ENCODE measurements around the gene APOL3.
A peak's percentile ranks its signal among the peaks of the same experiment; 100 is the strongest.
"Not testable (repeated sequence)": the region's sequence is repeated elsewhere in the genome, so short reads cannot be mapped to it uniquely, and the experiment has no call there.

APOL3 gene

DNA sequence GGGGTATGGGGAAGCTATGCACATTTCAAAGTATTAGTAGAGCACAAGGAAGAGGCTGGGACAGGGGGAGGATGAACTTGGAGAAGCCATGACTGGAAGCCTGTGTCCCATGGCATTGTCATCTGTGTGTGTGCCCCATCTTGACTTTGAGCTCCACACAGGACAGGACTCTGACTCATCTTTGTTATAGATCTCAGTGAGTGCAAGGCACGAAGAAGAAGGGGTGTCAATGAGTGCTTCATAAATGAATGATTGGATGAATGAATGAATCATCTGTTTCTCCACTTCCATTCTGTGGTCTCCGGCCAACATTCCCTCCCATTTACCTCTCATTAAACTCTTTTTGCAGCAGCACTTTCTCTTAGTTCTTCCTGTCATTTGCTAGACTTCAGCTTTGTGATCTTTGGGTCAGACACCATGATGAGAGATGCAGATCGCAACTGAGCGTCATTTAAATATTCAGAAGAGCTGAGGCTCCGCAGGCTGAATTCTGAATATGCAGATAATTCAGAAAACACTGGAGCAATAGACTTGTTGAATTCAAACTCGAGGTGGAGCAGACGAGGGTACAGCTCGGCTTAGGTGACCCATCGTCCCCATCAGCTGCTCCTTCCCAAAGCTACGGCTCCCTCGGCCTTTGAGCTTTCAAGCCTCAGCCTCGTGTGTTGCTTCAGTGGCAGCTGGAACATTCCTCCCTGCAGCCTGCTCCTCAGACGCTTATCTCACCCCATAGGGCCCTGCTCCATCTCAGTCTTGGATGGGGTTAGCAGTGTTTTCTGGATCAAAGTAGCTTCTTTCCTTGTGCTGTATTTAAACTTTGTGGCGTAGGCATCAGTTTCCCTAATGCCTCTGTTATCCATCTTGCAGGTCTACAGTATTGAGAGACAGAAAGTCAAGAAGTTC is 30.8 kb downstream of the APOL3 start:
- no peak for DNase-seq

DNA sequence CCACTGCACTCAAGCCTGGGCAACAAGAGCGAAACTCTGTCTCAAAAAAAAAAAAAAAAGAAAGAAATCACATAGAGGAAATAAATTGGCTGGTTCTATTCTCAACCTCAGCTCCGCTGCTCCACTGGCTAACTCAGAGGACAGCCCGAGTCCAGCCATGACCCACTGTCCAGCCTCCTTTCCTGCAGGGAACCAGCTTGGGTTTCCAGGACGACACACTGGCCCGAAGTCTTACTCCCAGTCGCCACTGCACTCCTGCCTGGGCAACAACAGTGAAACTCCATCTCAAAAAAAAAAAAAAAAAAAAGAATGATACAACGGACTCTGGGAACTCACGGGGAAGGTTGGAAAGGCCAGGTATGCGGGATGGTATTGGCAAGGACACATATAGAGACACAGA is 31.5 kb downstream of the APOL3 start:
- no peak for DNase-seq

DNA sequence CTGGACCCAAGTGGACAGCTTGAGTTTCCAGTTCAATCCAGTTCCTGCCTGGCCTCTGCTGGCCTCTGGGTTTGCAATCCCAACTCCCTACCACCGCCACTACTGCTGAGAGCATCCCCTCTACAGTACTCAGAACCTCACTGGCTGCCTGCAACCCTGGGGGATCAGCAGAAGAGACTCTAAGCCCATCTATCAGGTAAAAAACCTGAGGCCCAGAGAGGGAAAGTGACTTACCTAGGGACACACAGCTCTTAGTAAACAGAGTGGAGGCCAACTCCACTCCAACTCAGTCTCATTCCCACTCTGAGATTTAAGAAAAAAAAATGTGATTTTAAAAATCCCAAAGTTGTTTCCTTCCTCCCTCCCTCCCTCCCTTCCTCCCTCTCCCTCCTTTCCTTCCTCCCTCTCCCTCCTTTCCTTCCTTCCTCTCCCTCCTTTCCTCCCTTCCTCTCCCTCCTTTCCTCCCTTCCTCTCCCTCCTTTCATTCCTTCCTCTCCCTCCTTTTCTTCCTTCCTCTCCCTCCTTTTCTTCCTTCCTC is 34.5 kb downstream of the APOL3 start:
- DNase-seq = no peak

DNA sequence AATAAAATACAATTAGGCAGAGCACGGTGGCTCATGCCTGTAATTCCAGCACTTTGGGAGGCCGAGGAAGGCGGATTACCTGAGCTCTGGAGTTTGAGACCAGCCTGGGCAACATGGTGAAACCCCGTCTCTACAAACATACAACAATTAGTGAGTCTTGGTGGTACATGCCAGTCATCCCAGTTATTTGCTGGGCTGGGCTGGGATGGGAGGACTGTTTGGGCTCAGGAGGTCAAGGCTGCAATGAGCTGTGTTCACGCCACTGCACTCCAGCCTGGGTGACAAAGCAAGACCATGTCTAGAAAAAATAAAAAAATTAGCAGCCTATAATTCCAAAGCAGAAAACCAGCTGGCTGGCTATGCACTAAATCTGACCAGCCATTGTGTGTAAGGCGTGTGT is 35.1 kb downstream of the APOL3 start:
- no peak for DNase-seq

DNA sequence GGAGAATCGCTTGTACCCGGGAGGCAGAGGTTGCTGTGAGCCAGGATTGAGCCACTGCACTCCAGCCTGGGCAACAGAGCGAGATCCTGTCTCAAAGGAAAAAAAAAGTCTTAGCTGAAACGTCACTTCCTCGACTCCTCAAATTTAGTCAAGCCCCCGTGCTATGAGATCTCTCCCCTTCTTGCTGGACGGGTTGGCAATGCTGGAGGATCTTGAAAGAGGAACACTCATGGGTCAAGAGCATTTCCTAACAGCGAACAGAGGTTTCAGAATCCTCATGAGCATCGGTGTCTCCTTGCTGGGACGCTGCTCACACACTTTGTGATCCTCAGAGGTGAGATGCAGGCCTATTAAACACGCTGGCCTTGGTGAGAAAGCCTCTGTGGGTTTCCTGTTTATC is 35.9 kb downstream of the APOL3 start:
- no peak for DNase-seq

DNA sequence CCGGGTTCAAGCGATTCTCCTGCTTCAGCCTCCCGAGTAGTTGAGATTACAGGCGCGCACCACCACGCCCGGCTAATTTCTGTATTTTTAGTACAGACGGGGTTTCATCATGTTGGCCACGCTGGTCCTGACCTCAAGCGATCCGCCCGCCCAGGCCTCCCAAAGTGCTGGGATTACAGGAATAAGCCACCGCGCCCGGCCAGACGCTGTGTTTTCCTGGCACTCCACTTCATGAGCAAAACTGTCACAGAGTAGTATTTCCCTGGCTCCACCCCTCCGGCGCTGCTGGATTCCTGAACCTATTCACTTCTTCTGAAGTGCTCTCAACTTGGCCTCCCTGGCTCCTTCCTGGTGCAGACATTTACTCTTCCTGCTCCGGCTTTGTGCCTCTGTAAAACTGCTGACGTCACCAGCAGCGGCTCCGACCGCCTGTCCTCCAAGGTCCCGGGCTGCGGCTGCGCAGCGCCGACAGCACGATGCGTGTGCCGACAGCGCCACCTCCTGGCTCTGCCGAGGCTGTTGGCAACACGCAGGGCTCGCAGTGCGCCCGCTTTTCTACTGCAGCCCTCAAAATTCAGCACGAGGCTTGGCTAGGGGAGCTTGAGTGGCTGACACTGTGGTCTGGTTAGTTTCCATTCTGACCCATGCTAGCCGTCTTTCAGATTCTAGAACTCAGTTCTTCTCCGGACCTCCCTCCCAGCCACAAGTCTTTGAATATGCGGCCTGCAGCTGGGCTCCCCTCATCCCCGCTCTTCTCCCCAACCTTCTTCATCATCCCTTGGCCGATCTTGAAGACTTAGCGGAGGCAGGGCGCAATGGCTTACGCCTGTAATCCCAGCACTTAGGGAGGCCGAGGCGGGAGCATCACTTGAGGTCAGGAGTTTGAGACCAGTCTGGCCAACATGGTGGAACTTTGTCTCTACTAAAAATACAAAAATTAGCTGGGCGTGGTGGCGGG is 36.6 kb downstream of the APOL3 start:
- peak; percentile 74 for DNase-seq

DNA sequence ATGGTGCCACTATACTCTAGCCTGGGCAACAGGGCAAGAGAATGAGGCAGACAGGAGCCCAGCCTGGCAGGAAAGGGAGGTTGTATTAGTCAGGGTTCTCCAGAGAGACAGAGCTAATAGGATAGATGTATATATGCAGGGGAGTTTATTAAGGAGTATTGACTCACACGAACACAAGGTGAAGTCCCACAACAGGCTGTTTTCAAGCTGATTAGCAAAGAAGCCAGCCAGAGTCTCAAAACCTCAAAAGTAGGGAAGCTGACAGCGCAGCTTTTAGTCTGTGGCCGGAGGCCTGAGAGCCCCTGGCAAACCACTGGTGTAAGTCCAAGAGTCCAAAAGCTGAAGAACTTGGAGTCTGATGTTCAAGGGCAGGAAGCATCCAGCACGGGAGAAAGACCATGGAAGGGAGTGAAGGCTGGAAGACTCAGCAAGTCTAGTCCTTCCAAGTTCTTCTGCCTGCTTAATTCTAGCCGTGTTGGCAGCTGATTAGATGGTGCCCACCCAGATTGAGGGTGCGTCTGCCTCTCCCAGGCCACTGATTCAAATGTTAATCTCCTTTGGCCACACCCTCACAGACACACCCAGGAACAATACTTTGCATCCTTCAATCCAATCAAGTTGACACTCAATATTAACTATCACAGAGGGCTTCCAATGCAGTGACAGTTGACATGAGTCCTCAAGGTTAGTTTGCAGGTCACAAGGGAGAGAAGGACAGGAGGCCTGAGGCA is 39.8 kb downstream of the APOL3 start:
- not testable (repeated sequence) for DNase-seq

DNA sequence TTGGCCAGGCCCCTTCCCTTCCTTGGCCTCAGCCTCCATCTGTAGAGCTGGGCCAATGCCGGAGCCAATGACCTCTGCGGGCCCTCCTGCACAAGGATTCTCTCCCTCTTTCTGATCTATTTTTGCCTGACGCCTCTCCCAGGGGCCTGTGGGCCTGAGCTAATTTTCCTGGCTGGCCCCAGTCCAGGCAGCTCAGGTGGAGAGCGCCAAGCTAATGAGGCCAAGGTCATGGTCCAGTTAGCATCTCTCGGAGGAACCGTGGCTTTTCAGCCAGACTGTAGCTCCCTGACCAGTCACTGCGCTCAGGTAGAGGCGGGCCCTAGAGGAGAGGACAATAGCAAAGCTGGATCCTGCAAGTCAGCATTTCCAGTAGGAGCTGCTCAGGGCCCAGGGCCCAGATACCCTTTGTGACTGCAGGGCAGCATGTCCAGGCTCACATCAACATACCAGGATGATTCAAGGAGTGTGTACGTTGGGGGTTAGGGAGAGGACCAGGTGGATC is 43.5 kb downstream of the APOL3 start:
- DNase-seq = no peak

DNA sequence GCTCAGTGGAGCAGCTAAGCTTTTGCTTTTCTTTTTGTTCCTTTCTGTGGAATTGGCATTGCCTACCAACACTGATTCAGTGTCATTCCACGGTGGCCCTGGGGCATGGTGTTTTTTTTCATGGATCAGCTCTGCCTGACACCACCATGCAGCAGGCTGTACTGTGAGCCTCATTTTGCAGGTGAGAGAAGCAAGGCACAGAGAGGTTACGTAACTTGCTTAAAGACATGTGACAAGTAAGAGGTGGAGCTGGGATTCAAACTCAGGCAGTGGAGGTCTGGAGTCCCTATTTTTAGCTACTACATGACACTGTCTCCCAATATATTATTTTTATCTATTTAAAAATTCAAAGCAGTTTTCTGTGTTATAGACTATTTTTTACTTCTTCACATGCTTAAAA is 44.4 kb downstream of the APOL3 start:
- DNase-seq = no peak

DNA sequence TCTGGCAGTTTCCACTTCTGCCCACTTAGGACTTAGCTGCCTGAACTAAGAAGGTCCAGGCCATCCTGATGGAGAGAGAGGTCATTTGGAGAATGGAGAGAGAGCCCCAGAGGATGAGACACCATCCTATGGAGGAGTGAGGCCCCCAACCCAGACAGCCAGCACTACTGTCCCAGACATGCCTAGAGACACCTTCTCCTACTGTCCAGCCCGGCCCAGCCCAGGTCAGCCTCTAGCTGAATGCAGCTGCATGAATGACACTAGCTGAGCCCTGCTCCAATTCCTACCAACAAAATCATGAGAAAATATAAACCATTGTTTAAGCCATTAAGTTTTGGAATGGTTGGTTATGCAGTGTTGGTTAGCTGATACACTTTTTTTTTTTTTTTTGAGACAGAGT is 47.4 kb downstream of the APOL3 start:
- DNase-seq = no peak

DNA sequence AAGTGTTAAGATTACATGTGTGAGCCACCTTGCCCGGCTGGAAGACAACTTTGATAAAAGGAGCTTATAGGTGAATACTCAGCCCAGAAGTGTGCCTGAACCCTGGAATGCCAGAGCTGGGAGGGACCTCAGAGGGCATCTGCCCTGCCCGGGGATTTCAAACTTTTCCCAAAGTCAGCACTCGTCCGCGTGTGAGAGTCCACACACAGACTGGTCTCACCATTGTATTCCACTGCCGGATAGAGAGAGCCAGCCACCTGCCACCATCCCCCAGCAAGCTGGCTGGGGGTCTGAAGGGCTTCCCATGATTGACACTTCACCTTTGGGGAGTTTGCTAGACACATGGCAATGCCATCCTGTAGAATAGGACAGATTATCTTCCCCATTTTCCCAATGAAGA is 49.2 kb downstream of the APOL3 start:
- DNase-seq = no peak

DNA sequence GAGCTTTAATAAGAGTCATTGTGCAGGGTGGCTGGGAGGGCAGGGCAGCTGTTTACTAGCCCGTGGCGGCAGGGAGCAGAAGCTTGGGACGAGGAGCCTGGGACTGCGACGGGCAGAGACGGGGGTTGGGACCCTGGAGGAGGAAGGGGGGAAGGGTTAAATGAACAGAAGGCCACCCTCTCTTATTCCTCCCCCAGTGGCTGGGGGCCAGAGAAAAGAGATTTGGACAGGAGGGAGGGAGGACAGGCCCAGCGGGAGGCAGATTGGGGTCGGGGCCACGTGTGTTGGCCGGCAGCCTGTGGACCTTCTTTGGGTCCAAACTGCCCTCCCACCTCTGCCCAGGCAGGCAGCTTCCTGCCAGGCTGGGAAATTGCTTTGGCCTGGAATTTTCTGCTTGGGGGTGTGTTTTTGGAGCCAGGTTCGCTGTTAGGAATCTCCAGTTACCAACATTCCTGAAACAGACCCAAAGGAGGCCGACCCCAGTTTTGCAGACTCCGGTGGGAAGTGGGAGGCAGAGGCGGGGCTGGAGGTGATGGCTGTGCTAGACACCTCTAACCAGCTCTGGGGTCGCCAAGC is 50.2 kb downstream of the APOL3 start:
- DNase-seq = no peak

DNA sequence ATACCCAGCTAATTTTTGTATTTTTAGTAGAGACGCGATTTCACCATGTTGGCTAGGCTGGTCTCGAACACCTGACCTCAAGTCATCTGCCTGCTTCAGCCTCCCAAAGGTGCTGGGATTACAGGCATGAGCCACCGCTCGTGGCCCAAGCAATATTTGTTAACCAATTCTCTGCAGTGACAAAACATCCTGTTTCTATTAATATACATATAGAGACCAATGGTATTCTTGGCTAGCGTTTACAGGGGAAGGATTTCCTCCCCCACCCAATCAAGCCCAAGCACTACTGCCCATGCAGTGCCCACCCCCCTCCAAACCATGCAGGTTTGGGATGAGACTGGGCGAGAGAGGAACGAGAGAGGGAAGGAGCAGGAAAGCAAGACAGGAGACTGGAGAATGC is 53.1 kb downstream of the APOL3 start:
- no peak for DNase-seq

DNA sequence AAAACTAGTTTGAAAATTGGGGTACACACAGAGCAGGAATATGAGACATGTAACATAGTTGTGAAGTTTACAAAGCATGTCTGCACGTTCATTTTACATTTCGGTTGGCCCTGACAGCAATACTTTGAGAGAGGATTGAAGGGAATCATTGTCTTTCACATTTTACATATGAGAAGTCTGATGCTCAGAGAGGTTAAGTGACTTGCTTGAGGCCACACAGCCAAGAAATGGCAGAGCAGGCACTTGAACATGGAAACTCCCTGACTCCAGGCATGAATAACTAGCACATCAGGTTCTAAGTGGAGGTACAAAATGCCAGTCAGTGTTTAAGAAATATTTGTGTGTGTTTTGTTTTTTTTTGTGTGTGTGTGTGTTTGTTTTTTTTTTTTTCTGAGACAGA is 53.6 kb downstream of the APOL3 start:
- DNase-seq = no peak

DNA sequence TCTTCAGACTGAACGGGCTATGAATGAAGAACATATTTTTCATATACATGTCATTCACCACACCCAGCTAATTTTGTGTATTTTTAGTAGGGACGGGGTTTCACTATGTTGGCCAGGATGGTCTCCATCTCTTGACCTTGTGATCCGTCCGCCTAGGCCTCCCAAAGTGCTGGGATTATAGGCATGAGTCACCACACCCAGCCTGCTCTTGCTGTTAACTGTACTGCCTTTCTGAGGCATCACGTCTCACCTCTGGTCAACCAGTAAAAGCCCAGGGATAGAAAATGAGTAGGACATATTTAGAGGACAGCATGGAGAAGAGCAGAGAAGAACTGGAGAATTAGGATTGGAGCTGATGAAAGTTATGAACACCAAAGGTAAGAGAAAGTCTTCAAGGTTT is 55.6 kb downstream of the APOL3 start:
- DNase-seq = no peak

DNA sequence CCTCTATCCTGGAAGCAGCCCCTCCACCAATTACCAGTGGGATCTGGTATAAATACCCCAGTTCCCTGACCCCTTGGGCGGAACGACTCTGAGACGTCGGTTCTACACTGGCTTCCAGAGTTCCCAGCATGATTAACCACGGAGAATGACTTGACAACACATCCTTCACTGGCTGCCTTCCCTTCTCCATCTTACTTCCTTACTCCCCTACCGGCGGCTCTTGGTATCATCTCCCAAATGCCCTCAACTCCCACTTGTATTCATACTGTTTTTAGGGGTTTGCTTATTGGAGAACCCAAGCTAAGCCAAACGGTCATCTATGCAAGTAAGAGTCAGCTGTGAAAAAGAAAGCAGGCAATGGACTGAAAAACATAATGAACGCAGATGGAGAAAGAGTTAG is 56.1 kb downstream of the APOL3 start:
- no peak for DNase-seq

DNA sequence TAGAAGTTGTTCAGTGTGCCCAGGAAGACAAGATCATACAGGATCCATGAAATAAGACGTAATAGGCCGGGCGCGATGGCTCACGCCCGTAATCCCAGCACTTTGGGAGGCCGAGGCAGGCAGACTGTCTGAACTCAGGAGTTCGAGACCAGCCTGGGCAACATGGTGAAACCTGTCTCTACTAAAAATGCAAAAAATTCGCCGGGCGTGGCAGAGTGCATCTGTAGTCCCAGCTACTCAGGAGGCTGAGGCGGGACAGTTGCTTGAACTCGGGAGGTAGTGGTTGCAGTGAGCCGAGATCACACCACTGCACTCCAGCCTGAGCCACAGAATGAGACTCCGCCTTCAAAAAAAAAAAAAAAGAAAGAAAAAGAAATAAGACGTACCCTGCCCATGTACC is 56.7 kb downstream of the APOL3 start:
- DNase-seq = no peak

DNA sequence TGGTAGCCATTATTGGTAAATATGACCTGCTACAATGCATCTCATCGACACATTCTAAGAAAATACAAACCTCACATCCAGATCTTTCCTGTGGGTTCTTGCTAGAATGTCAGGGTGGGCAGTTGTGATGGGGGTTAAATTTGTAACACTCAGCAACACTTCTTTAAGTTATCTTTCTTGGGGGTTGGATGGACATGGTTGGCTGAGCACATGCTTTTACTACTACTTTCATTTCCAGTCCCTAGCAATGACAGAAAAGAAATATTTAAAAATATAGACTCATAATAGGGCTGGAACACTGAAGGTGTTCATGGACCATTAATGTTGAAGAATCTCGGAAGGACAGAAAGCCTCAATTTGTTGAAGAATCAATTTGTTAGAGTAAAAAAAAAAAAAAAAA is 57.6 kb downstream of the APOL3 start:
- DNase-seq = no peak

DNA sequence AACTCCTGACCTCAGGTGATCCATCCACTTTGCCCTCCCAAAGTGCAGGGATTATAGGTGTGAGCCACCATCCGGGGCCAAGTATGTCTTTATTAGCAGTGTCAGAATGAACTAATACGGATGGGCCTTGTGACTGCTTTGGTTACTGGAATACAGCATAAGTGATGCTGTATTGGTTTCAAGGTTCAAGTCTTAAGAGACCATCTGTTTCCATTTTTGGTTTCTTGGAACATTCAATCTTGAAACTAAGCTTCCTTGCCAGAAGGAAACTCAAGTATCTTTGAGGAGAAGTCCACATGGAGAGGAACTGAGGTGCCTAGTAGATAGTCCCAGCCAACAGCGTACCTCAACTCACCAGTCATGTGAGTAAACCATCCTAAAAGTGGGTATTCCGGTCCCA is 58.8 kb downstream of the APOL3 start:
- no peak for DNase-seq

DNA sequence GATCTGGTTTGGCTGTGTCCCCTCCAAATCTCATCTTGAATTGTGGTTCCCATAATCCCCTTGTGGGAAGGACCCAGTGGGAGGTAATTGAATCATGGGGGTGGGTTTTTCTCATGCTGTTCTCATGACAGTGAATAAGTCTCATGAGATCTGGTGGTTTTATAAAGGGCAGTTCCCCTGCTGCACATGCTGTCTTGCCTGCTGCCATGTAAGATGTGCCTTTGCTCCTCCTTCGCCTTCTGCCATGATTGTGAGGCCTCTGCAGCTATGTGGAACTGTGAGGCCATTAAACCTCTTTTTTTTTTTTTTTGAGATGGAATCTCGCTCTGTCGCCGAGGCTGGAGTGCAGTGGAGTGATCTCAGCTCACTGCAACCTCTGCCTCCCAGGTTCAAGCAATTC is 59.6 kb downstream of the APOL3 start:
- DNase-seq = not testable (repeated sequence)

DNA sequence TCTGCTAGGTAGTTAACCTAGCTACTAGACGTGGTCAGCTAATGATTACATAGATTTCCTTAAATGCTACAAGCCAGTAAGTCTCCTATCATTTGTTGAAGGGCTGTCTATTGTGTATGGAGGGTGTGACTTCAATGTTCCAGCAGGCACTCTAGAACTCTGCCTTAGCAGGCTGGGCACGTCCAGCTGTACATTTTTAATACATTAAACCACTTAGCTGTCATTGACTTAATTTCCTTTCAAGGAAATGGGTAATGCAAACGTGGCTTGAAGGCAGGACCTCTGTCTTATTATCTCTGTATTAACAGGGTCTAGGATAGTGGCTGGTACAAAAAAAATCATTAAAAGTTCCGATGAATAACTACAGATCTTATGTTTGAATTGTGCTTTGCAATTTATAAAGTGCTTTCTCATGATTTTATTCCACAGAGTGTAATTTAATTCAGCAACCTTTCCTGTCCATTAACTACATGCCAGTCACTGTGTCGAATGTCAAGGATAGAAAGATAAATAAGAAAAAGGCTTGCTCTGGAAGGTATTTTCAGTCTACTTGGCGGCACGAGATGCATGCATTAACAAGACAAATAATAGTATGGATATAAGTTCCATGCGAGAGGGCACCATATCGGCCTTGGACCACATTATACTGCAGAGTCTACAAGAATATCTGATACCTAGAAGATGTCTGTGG is 60.3 kb downstream of the APOL3 start:
- no peak for DNase-seq

DNA sequence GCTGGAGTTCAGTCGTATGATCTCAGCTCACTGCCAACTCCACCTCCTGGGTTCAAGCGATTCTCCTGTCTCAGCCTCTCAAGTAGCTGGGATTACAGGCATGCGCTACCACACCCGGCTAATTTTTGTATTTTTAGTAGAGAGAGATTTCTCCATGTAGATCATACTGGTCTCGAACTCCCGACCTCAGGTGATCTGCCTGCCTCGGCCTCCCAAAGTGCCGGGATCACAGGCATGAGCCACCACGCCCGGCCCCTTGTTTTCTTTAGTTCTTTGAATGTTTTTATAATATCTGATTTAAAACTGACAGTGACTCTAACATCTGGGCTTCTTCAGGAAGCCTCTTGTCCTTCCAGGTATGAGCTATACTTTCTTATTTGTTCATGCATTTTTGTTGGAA is 61.0 kb downstream of the APOL3 start:
- not testable (repeated sequence) for DNase-seq
